Right forelimb (tissue), 1 donor: ENCODE measurements around the gene MRGPRD.

Experiments
- DNase-seq: peaks from one replicate; pipeline ENCODE4 v3.0.0-alpha.2; 2018

MRGPRD gene

GRCh38 chr11:68930991-68931855 lies 49.6 kb downstream of the MRGPRD start:
- DNase-seq, result no peak
